Activated CD8-positive, alpha-beta memory T cell treated with anti-CD3 and anti-CD28 coated beads, Interleukin-2, amount 50 U/mL, for 1 hour (primary cell): ENCODE measurements around the gene ZBTB8A.
"Not testable (repeated sequence)": the region's sequence is repeated elsewhere in the genome, so short reads cannot be mapped to it uniquely, and the experiment has no call there.

Experiments used
- DNase-seq: peaks from one replicate; pipeline ENCODE4 v3.0.0-alpha.2; 2020; ENCODE audit errors: extremely low read depth

The ZBTB8A gene

DNA sequence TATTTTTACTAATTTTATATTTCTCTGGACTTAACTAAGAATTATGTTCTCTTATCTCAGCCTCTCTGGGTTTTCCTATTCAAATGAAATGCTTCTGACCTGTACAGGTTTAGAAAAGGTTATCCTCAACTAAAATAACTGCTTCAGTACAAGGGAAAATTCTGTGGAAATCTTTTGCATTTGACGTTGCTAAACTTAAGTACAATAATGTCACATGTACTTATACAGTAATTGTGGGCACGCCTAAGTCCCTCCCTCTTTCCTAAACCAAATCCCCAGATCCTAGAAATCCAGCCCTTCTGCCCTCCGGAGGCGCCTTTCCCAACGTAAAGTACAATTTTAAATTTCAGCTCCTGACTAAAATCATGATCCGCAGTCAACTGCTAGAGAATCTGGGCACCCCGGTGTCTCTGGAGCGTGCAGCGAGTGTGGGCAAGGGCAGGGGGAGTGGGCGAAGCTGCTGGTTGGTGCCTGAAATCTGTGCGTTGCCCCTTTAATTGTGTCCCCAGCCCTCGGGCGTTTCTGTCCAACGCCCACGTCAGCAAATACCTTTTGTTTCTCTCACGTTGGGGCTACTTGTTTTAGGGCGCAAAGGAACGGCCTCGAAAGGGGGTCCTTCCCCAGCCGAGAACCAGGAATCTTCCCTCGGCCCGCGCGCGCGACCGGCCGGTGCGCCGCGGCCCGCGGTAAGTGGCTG lies at the start of gene ZBTB8A:
Gene ZBTB8A (plus strand): TSS at position 541 of the 697 bp plus-strand sequence. CDS start 53,505 bp downstream, outside the sequence.
- DNase-seq, result no peak

DNA sequence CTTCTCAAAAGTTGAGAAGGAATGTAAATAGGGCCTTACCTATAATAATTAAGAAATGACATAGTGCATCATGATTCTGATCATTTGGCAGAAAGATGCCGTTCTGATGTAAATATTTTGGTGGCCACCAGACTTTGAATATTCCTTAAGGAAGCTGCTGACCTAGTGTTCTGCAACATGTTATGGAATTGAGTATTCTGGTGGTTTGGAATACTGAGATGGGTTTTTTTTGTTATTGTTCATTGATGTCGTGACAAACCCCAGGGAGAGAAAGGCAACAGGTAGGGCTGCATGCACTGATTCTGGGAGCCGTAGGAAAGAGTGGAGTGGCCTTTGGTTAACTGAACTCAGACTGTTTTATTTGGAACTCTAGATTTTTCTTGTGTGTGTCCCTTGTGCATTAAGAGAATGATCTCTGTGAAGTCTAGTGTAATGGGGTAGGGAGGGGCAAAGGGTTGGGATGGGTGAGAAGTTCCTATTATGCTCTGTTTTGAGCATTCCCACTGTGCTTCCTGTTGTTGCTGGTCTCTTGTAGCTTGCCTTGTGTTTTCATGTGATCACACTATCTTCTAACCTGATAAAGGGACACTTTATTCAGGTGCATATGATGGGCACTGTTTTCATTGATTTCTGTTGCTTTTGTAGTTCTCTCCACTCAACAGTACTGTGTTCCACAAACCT lies 49.3 kb upstream of the ZBTB8A start:
- DNase-seq, result no peak

DNA sequence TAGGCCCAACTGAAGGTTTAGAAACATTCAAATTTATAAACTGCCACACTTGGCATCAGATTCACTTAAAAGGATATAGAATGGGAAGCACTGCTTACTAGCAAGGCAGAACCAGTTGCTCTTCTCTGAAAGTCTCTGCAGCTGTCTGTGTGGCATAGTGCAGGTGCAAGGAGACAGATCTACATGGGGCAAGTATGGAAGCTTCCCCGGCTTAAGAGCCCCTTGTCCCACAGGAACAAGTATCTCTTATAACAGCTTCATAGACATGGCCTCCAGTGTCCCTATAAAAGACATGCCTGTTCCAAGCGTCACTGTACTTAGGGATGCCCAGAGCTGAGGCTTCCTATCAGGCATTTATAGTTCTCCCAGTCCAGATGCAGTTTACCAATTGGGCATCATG lies 47.8 kb upstream of the ZBTB8A start:
- DNase-seq, result no peak

DNA sequence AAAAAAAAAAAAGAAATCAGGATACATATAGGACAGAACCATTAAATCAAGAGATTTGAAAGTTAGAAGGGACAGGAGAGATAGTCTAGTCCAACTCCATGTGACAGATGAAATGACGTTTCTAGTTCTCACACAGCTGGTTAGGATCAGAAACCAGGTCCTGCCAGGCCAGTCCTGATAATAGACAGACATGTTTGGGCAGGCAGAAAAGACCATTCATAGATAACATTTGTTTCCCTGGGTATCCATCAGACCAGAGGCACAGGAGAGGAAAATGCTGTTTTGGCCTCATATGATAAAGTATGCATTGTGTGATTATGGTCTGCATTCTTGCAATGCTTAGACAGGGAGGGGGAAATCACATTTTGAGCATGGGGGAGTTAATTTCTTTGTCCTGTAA lies 45.0 kb upstream of the ZBTB8A start:
- DNase-seq, result no peak

DNA sequence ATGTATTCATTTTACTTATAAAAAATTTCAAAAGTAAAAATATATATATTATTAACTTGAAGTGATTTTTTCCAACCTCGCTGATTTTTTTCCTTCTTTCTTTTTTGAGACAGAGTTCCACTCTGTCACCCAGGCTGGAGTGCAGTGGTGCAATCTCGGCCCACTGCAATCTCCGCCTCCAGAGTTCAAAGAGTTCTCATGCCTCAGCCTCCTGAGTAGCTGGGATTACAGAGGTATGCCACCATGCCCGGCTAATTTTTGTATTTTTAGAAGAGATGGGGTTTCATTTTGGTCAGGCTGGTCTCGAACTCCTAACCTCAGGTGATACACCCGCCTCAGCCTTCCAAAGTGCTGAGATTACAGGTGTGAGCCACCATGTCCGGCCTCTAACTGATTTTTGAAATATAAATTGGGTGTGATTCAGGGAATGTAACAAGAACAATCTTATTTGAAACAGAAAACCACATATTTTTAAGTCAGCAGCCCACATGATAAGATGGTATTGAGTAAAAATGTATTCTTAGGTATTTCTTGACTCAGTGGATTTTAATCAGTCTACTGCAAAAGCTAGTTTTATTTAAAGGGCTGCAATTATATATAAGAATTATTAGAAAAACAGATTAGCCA lies 44.4 kb upstream of the ZBTB8A start:
- DNase-seq, result no peak

DNA sequence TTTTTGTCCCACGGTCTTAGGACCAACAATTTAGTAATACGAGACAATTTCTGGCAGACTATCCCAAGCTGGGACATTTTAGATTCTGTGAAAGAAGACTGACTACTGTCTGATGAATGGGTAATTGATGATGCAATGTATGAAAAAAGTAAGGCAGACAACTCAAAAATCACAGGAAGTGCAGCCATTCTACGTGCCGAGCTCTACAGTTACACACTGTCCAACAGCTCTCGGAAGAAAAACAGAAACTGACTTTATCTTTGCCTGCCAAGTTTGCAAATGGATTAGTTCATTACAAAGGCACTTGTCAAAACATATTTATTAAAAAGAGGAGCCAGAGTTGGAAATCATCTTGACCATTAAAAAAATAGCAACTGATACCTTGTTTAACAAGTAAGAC lies 43.1 kb upstream of the ZBTB8A start:
- no peak for DNase-seq

DNA sequence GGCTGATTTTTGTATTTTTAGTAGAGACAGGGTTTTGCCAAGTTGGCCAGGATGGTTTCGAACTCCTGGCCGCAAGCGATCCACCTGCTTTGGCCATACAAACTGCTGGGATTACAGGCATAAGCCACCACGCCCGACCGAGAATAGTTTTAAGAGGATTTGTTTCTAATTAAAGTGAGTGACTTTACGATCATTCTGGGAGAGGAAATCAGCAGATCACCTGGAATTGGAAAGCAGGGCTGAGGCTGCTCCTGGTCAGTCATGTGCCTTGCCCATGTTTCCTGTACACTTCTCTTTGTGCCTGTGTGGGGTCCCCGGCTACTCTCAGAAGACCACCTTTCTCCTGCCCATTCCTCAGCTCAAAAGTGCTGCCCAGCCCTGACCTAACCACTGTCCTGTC lies 40.5 kb upstream of the ZBTB8A start:
- DNase-seq, result no peak

DNA sequence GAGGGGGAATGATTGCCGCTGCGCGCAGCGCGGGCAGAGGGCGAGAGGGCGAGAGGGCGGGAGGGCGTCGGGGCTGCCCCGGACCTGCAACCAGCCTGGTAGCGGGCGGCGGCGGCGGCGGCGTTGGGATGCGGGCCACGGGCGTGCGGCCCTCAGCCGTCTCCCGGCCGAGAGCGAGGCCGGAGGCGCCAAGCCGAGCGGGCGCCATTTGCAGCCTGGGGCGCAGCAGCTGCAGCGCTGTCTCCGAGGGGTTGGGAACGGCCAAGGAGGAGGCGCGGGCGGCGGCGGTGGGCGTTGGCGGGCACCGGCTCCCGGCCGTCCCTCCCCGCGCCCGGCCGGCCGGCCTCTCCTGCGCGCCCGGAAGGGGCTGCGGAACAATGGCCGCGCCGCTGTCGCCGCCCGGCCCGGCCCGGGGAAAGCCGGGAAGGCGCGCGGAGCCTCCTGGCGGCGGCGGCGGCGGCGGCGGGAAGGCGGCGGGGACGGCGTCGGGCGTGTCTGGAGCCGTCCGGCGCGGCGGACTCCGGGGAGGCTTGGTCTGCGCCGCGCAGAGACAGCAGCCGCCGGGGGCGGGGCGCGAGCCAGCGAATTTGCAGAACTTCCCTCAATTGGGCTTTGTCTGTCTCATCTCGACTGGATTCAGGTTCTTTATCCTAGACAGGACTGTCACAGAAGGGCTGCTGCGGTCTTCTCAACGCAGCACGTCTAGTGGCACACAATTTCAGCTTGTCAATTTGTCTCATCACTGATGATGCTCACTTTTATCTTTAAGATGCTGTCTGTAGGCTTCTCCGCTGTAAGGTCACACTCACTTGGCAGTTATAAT lies 38.6 kb upstream of the ZBTB8A start:
- no peak for DNase-seq

DNA sequence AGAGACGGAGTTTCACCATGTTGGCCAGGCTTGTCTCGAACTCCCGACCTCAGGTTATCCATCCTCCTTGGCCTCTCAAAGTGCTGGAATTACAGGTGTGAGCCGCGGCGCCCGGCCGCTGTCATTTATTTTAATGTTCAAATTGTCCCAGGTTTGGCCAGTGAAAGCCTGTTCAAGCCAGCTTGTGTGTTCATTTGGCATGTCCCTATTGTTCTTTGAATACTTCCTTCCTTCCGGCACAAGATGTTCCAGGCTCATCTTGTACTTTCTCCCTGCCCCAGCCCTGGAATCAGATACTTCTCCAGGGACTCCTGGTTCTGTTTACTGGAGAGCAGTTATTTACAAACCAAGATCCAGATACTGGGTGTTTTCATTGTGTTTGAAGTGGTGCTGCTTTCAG lies 37.4 kb upstream of the ZBTB8A start:
- DNase-seq, result no peak

DNA sequence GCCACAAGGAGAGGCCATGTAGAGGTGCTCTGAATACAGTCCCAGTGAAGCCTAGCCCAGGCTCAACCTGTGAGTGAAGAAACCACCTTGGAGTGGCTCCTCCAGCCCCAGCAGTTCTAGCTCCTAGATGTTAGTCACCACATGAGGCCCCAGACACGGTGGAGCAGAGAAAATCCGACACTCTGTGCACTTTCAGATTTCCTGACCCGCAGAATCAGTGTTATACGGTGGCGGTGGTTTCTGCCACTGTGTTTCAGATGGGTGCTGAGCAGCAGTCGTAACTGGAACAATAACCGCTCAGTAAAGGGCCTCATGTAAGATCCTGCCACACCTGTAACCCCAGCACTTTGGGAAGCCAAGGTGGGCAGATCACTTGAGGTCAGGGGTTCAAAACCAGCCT lies 36.1 kb upstream of the ZBTB8A start:
- DNase-seq, result no peak

DNA sequence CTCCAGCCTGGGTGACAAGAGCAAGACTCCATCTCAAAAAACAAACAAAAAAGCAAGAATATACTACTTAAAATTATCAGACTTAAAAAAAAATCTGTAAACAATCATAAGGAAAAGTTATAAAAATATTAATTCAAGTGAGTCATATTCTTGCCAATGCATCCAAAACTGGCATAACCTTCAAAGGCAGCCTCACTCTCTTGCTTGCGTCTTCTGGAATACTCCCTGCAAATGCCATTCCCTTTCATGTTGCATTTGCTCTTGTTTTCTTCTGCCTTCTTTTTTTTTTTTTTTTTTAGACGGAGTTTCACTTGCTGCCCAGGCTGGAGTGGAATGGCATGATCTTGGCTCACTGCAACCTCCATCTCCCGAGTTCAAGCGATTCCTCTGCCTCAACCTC lies 32.2 kb upstream of the ZBTB8A start:
- no peak for DNase-seq

DNA sequence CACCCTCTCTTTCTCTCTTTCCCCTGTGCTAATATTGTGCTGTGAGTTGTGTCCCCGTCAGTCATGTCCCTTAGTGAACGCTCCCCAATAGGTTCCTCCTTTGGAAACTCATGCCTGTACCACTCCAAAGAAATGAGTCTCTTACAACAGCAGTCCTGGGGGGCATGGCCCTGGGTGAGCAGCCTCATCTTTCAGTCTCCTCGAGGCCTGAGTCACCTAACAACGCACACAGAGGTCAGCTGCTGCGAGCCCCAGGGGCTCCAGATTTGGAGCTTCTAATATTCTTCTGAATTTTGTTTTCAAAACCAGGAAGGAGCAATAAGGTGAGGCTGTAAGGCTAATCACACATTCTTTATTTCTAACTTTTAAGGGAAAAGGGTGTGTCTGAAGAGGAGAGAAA lies 30.5 kb upstream of the ZBTB8A start:
- DNase-seq, result no peak

DNA sequence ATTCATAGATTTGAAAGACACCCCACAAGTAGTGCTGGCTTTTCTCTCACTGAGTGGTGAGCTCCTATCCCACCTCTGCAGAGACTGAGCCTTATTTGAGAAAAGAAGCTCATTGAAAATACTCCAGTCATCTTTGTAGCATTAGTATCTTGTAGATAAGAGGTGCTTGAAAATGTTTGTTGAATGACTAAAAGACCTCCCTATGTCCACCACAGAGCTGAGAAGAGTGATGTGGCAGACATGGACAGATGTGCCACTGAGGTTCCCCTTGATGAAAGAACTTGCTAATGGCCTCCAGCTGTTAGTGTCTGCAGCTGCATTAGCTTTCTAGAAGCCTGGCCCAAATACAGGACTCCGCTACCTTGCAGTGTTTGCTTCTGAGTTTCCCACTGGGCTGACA lies 29.3 kb upstream of the ZBTB8A start:
- no peak for DNase-seq

DNA sequence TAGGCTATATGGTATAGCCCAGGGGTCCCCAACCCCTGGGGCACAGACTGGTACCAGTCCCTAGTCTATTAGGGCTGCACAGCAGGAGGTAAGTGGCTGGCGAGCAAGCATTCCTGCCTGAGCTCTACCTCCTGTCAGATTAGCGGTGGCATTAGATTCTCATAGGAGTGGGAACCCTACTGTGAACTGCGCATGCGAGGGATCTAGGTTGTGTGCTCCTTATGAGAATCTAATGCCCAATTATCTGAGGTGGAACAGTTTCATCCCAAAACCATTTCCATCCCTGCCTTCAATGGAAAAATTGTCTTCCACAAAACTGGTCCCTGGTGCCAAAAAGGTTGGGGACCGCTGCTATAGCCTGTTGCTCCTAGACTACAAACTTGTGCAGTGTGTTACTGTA lies 22.8 kb upstream of the ZBTB8A start:
- no peak for DNase-seq

DNA sequence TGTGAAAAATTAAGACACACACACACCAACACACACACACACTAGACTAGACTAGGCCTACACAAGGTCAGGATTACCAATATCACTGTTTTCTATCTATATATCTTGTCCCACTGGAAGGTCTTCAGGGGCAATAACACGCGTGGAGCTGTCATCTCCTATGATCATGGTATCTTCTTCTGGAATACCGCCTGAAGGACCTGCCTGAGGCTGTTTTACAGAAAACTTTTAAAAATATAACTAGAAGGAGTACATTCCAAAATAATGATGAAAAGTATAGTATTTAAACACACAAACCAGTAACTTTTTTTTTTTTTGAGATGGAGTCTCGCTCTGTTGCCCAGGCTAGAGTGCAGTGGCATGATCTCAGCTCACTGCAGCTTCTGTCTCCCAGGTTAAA lies 20.3 kb upstream of the ZBTB8A start:
- DNase-seq, result no peak

DNA sequence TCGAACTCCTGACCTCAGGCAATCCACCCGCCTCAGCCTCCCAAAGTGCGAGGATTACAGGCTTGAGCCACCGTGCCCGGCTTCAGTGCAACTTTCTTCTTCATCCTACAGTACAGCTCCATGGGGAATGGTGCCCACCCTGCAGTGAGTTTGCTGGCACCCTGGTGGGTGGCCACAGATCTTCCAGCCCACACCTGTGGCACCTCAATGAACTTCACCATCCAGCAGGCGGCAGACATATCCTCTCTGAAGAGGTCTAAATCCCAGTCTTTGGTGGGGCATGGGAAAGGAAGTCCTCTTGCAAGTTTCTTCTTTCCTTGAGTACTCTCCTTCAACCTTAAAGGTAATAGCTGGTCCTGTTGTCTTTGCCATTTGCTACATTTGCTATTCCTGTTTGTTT lies 18.1 kb upstream of the ZBTB8A start:
- DNase-seq, result no peak

DNA sequence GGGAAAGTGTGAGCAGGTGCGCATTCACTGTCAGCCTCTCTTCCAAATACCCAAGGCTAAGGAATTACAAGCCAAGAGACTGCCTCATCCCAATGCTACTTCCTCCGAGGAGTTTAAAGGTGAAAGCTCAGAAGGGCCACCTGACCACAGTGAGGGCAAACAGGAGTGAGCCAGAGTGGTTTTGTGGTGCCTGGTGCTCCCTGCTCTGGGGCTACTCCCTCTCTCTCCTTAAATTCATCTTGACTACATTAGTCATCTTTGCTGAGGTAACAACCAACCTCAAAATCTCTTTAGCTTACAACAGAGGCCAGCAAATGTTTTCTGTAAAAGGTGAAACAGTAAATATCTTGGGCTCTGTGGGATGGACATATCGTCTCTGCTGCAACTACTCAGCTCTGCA lies 14.2 kb upstream of the ZBTB8A start:
- DNase-seq, result no peak

DNA sequence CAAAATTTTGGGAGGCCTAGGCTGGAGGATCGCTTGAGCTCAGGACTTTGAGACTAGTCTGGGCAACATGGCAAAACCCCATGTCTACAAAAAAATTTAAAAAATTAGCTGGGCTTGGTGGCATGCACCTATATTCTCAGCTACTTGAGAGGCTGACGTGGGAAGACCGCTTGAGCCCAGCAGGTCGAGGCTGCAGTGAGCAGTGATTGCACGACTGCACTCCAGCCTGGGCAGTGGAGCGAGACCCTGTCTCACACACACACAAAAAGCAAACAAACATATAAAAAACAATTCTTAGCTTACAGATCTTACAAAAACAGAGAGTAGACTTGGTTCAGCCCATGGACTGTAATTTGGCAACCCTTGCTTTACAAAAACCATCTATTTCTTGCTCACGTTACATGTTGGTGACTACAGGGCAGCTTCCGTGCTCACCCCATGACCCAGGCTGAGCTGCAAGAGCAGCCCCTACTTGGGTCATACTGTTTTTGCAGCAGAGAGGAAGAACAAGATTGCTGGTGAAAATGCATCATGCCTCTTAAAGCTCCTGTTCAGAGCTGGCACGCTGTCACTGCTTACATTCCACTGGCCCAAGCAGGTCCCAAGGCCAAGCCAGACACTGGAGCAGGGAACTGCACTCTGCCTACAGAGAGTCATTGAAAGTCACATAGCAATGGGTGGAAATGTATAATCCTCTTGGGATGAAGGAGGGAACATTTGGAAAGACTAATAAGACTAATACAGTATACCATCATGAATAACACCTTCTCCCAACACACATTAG lies 13.4 kb upstream of the ZBTB8A start:
- DNase-seq, result no peak

DNA sequence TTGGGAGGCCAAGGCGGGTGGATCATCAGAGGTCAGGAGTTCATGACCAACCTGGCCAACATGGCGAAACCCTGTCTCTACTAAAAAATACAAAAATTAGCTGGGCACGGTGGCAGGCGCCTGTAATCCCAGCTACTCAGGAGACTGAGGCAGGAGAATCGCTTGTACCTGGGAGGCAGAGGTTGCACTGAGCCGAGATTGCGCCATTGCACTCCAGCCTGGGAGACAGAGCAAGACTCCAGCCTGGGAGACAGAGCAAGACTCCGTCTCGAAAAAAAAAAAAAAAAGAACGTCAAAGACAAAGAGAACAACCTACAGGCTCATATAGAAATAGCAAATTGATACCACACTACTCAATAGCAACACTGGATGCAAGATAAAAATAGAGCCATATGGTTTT lies 10.7 kb upstream of the ZBTB8A start:
- DNase-seq, result not testable (repeated sequence)

DNA sequence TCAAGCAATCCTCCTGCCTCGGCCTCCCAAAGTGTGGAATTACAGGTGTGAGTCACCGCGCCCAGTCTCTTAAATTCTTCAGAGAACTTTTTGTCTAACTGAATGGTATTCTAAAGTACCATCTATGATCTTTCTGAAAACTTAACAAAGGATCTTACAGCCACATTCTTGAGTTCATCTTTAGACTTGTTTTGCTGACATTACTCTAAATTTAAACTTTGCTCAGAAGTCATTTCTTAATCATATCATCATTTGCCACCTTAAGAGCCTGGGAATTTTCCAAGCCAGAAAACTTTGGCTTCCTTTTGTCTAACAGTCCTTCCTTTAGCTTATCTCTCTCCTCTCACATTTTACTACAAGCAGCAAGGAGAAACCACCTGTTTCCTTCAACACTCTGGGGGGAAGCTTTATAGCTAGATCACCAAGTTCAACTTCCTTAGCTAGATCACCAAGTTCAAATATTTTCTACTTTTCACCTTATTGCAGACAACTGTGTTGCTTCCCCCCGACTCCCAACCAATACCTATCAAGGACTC lies 5.4 kb upstream of the ZBTB8A start:
- DNase-seq, result no peak

DNA sequence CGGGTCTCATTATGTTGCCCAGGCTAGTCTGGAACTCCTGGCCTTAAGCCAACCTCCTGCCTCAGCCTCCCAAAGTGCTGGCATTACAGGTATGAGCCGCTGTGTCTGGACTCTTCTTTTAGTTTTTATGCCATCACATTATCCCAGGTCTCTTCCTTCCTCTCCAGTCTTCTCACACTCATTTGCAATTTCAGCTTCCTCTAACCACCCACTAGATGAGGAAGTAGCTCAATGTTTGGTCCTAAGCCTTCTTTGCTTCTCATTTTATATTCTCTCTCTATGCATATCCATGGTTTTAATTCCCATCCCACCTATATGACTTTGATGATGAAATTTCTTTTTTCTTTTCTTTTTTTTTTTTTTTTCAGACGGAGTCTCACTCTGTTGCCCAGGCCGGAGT lies 3.1 kb upstream of the ZBTB8A start:
- DNase-seq, result no peak
